ENCODE measurements around the gene SCUBE1.

SCUBE1 gene

DNA sequence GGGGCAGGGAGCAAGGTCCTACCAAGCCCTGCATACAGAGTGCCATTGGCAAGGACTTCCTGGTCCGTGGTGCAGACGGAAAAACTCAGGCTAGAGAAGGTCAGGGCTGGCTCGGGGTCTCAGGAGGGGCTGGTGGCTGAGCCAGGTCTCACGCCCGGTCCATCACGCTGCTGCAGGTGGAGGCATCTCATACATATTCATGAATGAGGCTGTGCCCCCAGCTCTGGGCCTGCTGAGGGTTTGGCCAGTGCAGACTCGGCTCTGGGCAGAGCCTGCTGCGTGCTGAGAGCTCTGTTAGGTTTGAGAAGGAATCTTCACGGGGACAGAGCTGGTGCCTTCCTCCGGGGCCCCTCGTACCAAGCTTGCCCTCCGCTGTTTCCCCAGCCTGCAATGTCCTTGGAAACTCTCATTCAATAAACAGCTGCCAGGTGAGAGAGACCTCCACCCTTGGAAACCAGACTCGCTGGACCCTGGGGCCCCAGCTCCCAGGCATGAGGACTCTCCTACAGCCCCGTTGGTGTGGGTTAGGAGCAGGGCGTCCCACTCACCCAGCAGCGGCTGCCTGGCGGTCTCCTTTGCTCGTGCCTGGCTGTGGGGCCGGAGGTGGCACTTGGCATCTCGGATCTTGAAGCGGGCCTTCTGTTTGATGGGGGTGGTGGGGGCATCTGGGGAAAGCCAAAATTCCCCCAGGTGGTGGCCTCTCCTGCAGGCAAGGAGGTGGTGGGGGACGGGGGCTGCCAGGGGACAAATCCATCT lies 122.4 kb downstream of the SCUBE1 start:
- DNase-seq (ENCODE audit: extremely low read depth in 1 of 2, low read depth in 1 of 2), result no peak

DNA sequence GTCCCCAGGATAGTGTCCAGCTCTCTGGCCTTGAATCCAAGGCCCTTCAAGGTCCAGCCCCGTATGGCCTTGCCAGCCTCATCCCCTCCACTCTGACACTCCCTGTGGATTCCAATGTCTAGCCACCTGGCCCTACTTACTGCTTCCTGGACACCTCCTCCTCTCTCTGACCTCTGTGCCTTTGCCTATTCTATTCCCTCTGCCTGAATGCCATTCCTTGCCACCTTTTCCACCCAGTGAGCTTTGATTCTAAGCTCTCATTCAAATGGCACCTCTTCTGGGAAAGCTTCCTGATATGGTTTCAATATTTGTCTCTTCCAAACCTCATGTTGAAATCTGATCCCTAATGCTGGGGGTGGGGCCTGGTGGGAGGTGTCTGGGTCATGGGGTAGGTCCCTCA lies 124.4 kb downstream of the SCUBE1 start:
- DNase-seq (ENCODE audit: extremely low read depth in 1 of 2, low read depth in 1 of 2), result no peak

- DNase-seq (ENCODE audit: extremely low read depth in 1 of 2, low read depth in 1 of 2), result no peak
Measured at GRCh38 chr22:43217285-43218030, 125.7 kb downstream of the SCUBE1 start.

GRCh38 chr22:43216738-43217137 lies 126.4 kb downstream of the SCUBE1 start:
- DNase-seq (ENCODE audit: extremely low read depth in 1 of 2, low read depth in 1 of 2), result no peak

DNA sequence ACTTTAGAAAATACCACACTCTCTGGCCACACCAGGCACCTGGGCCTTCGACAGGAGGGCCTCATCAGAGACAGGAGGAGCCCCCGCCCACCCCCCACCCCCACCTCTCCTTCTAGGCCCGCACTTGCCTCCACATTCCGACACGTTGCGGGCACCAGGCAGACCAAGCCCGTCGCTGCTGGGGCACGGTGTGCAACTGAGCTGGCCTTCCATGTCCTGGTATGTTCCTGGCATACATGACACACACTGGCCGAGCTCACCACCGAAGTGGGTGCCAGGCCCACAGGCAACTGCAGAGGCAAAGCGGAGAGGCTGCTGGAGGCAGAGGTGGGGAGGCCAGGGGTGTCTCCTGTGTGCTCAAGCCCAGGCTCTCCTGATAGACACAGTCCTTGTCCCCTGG lies 129.2 kb downstream of the SCUBE1 start:
- no peak for DNase-seq (ENCODE audit: extremely low read depth in 1 of 2, low read depth in 1 of 2)

DNA sequence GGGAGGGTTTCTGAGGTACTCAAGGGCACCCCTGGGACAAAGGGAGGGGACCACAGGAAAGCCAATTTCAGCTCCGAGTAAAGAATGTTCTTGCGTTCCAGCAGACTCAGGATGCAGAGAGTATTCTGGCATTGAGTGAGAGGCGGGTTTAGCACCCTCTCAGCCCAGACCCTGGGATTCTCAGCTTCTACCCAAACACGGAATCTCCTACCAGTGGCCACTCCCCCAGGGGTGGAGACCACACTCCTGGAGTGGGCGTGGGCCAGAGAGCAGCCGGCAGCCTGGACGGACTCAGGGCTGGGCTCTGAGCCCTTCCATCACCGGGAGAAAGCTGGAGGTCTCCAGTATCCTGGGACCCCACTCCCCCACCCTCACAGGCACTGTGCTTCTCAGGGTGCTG lies 130.1 kb downstream of the SCUBE1 start:
- no peak for DNase-seq (ENCODE audit: extremely low read depth in 1 of 2, low read depth in 1 of 2)

DNA sequence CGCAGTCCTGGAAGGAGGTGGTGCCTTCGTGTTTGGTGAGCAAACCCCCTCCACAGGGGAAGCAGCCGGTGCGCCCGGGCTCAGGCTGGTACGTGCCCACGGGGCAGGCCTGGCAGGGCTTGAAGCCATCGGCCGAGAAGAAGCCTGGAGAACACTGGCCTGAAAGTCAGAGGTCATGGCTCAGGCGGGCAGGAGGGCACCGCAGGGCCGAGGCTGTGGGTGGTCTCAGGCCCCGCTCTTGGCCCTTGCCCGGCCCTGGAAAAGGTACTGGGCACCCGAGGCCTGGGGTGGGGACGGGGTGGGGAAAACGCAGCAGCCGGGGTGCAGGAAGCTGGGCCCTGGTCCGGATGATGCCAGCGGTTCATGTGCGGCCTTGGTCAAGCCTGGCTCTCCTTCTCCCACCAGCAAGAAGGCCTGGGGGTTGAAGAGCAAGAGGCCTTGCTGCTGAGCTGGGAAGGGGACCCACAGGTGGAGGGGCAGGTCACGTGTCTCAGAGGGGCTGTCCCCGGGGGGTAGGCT lies 130.7 kb downstream of the SCUBE1 start:
- DNase-seq (ENCODE audit: extremely low read depth in 1 of 2, low read depth in 1 of 2), result no peak

DNA sequence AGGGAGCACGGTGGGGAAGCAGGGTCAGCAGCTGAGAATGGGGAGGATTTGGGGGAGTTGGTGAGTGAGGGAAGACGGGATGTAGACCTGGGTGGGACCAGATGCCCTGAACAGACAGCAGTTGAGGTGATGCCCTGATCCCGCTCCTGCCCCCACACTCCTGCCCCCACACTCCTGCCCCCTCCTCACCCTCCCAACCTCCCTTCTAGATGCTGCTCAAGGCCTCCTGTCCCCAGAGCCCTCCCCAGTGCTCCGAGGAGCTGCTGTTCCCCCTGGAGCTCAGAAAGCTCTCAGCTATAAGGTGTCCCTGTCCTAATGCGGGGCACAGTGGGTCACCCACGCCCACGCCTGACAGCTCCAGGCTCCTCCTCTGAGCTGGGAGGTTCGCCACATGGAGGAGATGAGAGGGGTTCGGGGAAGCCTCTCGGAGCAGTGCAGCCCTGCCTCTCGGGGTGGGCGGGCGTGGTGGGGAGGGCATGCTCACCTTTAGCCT lies 131.2 kb downstream of the SCUBE1 start:
- no peak for DNase-seq (ENCODE audit: extremely low read depth in 1 of 2, low read depth in 1 of 2)

GRCh38 chr22:43210631-43211515 lies 132.3 kb downstream of the SCUBE1 start:
- DNase-seq (ENCODE audit: extremely low read depth in 1 of 2, low read depth in 1 of 2), result no peak

DNA sequence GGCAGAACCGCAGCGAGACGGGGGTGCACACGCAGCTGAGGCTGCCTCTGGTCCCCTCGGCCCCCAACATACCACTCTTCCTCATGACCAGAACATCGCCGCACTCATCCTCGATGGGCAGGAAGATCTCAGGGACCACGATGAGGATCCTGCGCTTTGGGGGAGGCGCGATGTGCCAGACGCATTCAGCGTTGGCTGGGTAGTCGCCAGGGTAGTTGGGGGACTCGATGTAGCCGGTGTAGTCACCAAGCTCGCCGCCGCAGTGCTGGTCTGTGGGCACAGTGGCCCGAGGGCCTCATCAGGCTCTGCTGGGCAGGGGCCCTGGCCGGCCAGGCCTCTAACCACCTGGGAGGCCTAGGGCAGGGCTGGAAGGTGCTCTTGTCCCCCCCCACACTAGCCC lies 133.2 kb downstream of the SCUBE1 start:
- no peak for DNase-seq (ENCODE audit: extremely low read depth in 1 of 2, low read depth in 1 of 2)

GRCh38 chr22:43209523-43209890 lies 133.7 kb downstream of the SCUBE1 start:
- no peak for DNase-seq (ENCODE audit: extremely low read depth in 1 of 2, low read depth in 1 of 2)

GRCh38 chr22:43208703-43209522 lies 134.3 kb downstream of the SCUBE1 start:
- no peak for DNase-seq (ENCODE audit: extremely low read depth in 1 of 2, low read depth in 1 of 2)

- no peak for DNase-seq (ENCODE audit: extremely low read depth in 1 of 2, low read depth in 1 of 2)
Measured at GRCh38 chr22:43207849-43208702, 135.1 kb downstream of the SCUBE1 start.

GRCh38 chr22:43207386-43207785 lies 135.8 kb downstream of the SCUBE1 start:
- no peak for DNase-seq (ENCODE audit: extremely low read depth in 1 of 2, low read depth in 1 of 2)

DNA sequence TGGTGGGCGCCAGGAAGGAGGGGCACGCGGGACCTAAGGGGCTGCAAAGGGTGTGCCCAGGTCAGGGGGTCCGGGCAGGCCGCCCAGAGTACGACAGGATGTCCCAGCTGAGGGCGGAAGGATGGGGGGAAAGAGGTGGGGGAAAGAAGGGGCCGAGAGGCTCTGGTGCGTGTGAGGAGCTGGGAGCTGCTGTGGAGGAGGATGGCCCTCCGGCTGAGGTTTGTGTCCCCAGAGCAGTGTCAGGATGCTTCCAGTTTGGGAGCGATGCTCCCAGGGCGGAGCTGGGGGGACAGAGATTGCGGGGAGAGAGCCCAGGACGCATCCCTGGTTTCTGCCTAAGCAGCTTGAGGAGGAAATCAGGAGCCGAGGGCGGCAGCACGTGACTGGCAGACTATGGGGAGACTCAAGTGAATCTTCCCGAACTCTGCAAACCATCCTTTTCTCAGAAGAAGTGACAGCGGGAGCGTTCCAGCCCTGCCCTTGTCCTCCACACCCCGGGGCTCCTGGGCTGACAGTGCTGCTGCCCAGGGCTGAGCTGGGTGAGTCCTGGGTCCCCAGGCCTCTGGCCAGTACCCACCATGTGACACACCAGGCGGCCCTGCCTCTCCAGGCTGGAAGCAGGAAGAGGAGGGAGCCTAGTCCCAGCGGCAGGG lies 136.5 kb downstream of the SCUBE1 start:
- no peak for DNase-seq (ENCODE audit: extremely low read depth in 1 of 2, low read depth in 1 of 2)

DNA sequence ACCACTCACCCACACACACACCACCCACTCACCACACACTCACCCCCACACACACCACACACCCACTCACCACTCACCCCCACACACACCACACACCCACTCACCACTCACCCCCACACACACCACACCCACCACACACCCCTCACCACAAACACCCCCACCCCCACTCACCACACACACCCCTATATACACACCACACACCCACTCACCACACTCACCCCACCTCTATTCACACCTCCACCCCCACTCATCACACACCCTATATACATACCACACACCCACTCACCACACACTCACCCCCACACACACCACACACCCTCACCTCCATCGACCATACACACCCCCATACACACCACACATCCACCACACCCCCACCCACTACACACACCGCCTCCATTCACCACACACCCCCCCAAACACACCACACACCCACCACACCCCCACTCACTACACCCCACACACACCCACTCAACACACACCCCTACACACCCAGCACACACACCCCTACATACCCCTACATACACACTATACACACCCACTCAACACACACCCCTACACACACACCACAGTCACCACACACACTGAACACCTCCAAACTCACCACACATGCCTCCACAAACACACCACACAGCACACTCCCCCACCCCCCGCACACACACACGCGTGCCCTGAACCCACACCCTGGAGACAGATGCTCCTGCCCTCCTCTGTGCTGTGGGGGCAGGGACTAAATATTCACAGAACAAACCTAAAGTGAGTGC lies 137.2 kb downstream of the SCUBE1 start:
- no peak for DNase-seq (ENCODE audit: extremely low read depth in 1 of 2, low read depth in 1 of 2)

DNA sequence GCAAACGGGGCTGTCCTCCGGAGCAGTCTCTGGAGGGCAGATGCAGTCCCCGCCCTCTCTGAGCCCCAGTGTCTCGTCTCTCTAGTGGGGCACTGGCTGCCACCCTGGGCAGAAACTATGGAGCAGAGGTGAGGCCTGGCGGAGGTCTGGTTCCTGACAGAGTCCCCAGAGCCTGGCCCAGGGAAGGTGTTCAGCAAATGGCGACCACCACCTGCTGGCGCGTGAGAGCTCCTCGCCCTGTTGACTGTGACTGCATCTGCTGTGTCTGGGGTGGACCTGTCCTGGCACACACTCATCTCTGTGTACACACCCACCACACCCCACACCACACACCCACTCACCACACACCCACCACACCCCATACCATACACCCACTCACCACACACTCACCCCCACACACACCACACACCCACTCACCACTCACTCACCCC lies 137.9 kb downstream of the SCUBE1 start:
- DNase-seq (ENCODE audit: extremely low read depth in 1 of 2, low read depth in 1 of 2), result no peak

GRCh38 chr22:43203471-43203981 lies 139.6 kb downstream of the SCUBE1 start:
- DNase-seq (ENCODE audit: extremely low read depth in 1 of 2, low read depth in 1 of 2), result no peak
